ENCODE results near the gene BIN1. TPM values are rescaled to one million over a fixed set of nuclear protein-coding genes. Genes with fewer than 3 reads are reported as not detected.
"Not testable (repeated sequence)": the region's sequence is repeated elsewhere in the genome, so short reads cannot be mapped to it uniquely, and the experiment has no call there.

BIN1 gene
- polyA plus RNA-seq, 2 donors, result 4.6 to 7.9 TPM

GRCh38 chr2:127121776-127122176 is 14.8 kb upstream of the BIN1 start:
- no peak overlapping the region for H3K4me3 ChIP-seq (ENCODE audit: low read depth in 1 of 2, low read length in 2 of 2)
- H3K36me3 ChIP-seq (ENCODE audit: control insufficient read depth in 2 of 2, insufficient read depth in 2 of 2, low read length in 1 of 2), result no peaks in the 10 kb centered on the region
- no peaks in the 10 kb centered on the region for H3K4me1 ChIP-seq (ENCODE audit: control insufficient read depth in 2 of 2, insufficient read depth in 2 of 2, low read length in 1 of 2)
- H3K27me3 ChIP-seq (ENCODE audit: control insufficient read depth in 1 of 2, insufficient read depth in 2 of 2, low read length in 2 of 2), result no peaks in the 10 kb centered on the region
- no peaks in the 10 kb centered on the region for H3K9me3 ChIP-seq (ENCODE audit: control insufficient read depth in 2 of 2, insufficient read depth in 1 of 2, low read depth in 1 of 2, low read length in 1 of 2)
- WGBS, 2 donors, result 82 to 89% methylated on average over 7 of the region's 7 CpGs
- peak overlapping the region in 1 of 2 donors; percentile 40 for H3K27ac ChIP-seq (ENCODE audit: low read depth in 2 of 2, low read length in 1 of 2)

GRCh38 chr2:127121353-127121752 is 14.4 kb upstream of the BIN1 start:
- Histone ChIP-seq H3K4me3 (ENCODE audit: low read depth in 1 of 2, low read length in 2 of 2) (no peak overlapping the region), H3K36me3 (ENCODE audit: control insufficient read depth in 2 of 2, insufficient read depth in 2 of 2, low read length in 1 of 2) (no peaks in the 10 kb centered on the region), H3K27me3 (ENCODE audit: control insufficient read depth in 1 of 2, insufficient read depth in 2 of 2, low read length in 2 of 2) (no peaks in the 10 kb centered on the region), H3K27ac (ENCODE audit: low read depth in 2 of 2, low read length in 1 of 2) (no peak overlapping the region), H3K9me3 (ENCODE audit: control insufficient read depth in 2 of 2, insufficient read depth in 1 of 2, low read depth in 1 of 2, low read length in 1 of 2) (no peaks in the 10 kb centered on the region), H3K4me1 (ENCODE audit: control insufficient read depth in 2 of 2, insufficient read depth in 2 of 2, low read length in 1 of 2) (no peaks in the 10 kb centered on the region)
- WGBS, 2 donors, result 64 to 71% methylated on average over 1 of the region's 1 CpG

- not testable (repeated sequence) for H3K36me3 ChIP-seq (ENCODE audit: control insufficient read depth in 2 of 2, insufficient read depth in 2 of 2, low read length in 1 of 2); H3K4me1 ChIP-seq (ENCODE audit: control insufficient read depth in 2 of 2, insufficient read depth in 2 of 2, low read length in 1 of 2); H3K27ac ChIP-seq (ENCODE audit: low read depth in 2 of 2, low read length in 1 of 2); H3K27me3 ChIP-seq (ENCODE audit: control insufficient read depth in 1 of 2, insufficient read depth in 2 of 2, low read length in 2 of 2); H3K9me3 ChIP-seq (ENCODE audit: control insufficient read depth in 2 of 2, insufficient read depth in 1 of 2, low read depth in 1 of 2, low read length in 1 of 2); H3K4me3 ChIP-seq (ENCODE audit: low read depth in 1 of 2, low read length in 2 of 2)
- 96 to 97% methylated on average over 12 to 17 of the region's 20 CpGs for WGBS, 2 donors
These were observed 13.5 kb upstream of the BIN1 start for GRCh38 chr2:127120408-127120807.

GRCh38 chr2:127118467-127118866 is 11.5 kb upstream of the BIN1 start:
- Histone ChIP-seq H3K4me3 (ENCODE audit: low read depth in 1 of 2, low read length in 2 of 2) (no peak overlapping the region), H3K27me3 (ENCODE audit: control insufficient read depth in 1 of 2, insufficient read depth in 2 of 2, low read length in 2 of 2) (no peaks in the 10 kb centered on the region), H3K27ac (ENCODE audit: low read depth in 2 of 2, low read length in 1 of 2) (no peak overlapping the region), H3K36me3 (ENCODE audit: control insufficient read depth in 2 of 2, insufficient read depth in 2 of 2, low read length in 1 of 2) (no peaks in the 10 kb centered on the region), H3K4me1 (ENCODE audit: control insufficient read depth in 2 of 2, insufficient read depth in 2 of 2, low read length in 1 of 2) (no peaks in the 10 kb centered on the region), H3K9me3 (ENCODE audit: control insufficient read depth in 2 of 2, insufficient read depth in 1 of 2, low read depth in 1 of 2, low read length in 1 of 2) (no peaks in the 10 kb centered on the region)
- WGBS, 2 donors, result 66 to 93% methylated on average over 6 of the region's 6 CpGs

- H3K9me3 ChIP-seq (ENCODE audit: control insufficient read depth in 2 of 2, insufficient read depth in 1 of 2, low read depth in 1 of 2, low read length in 1 of 2), result no peaks in the 10 kb centered on the region
- no peak overlapping the region for H3K4me3 ChIP-seq (ENCODE audit: low read depth in 1 of 2, low read length in 2 of 2)
- H3K4me1 ChIP-seq (ENCODE audit: control insufficient read depth in 2 of 2, insufficient read depth in 2 of 2, low read length in 1 of 2), result no peaks in the 10 kb centered on the region
- no peak overlapping the region for H3K27ac ChIP-seq (ENCODE audit: low read depth in 2 of 2, low read length in 1 of 2)
- WGBS, 2 donors, result 89 to 90% methylated on average over 5 of the region's 5 CpGs
- H3K27me3 ChIP-seq (ENCODE audit: control insufficient read depth in 1 of 2, insufficient read depth in 2 of 2, low read length in 2 of 2), result no peaks in the 10 kb centered on the region
- H3K36me3 ChIP-seq (ENCODE audit: control insufficient read depth in 2 of 2, insufficient read depth in 2 of 2, low read length in 1 of 2), result no peaks in the 10 kb centered on the region
These were observed 11.1 kb upstream of the BIN1 start for GRCh38 chr2:127118038-127118437.

- no peaks in the 10 kb centered on the region for H3K27me3 ChIP-seq (ENCODE audit: control insufficient read depth in 1 of 2, insufficient read depth in 2 of 2, low read length in 2 of 2)
- WGBS, 2 donors, result 78 to 92% methylated on average over 9 of the region's 9 CpGs
- no peak overlapping the region for H3K4me3 ChIP-seq (ENCODE audit: low read depth in 1 of 2, low read length in 2 of 2)
These were observed 10.6 kb upstream of the BIN1 start for GRCh38 chr2:127117603-127118002.

GRCh38 chr2:127115471-127116199 is 8.7 kb upstream of the BIN1 start:
- no peaks in the 10 kb centered on the region for H3K36me3 ChIP-seq (ENCODE audit: control insufficient read depth in 2 of 2, insufficient read depth in 2 of 2, low read length in 1 of 2)
- H3K4me3 ChIP-seq (ENCODE audit: low read depth in 1 of 2, low read length in 2 of 2), result no peak overlapping the region
- no peak overlapping the region for H3K27ac ChIP-seq (ENCODE audit: low read depth in 2 of 2, low read length in 1 of 2)
- H3K4me1 ChIP-seq (ENCODE audit: control insufficient read depth in 2 of 2, insufficient read depth in 2 of 2, low read length in 1 of 2), result no peaks in the 10 kb centered on the region
- WGBS, 2 donors, result 71 to 81% methylated on average over 11 of the region's 11 CpGs
- H3K9me3 ChIP-seq (ENCODE audit: control insufficient read depth in 2 of 2, insufficient read depth in 1 of 2, low read depth in 1 of 2, low read length in 1 of 2), result no peaks in the 10 kb centered on the region
- no peaks in the 10 kb centered on the region for H3K27me3 ChIP-seq (ENCODE audit: control insufficient read depth in 1 of 2, insufficient read depth in 2 of 2, low read length in 2 of 2)

More at GRCh38 chr2:127117603-127118002, 10.6 kb upstream of the BIN1 start:
- H3K27ac ChIP-seq (ENCODE audit: low read depth in 2 of 2, low read length in 1 of 2), result no peak overlapping the region
- no peaks in the 10 kb centered on the region for H3K4me1 ChIP-seq (ENCODE audit: control insufficient read depth in 2 of 2, insufficient read depth in 2 of 2, low read length in 1 of 2)
- H3K9me3 ChIP-seq (ENCODE audit: control insufficient read depth in 2 of 2, insufficient read depth in 1 of 2, low read depth in 1 of 2, low read length in 1 of 2), result no peaks in the 10 kb centered on the region
- no peaks in the 10 kb centered on the region for H3K36me3 ChIP-seq (ENCODE audit: control insufficient read depth in 2 of 2, insufficient read depth in 2 of 2, low read length in 1 of 2)

GRCh38 chr2:127110985-127111384 is 4.0 kb upstream of the BIN1 start:
- Histone ChIP-seq H3K4me3 (ENCODE audit: low read depth in 1 of 2, low read length in 2 of 2) (no peak overlapping the region), H3K27ac (ENCODE audit: low read depth in 2 of 2, low read length in 1 of 2) (no peak overlapping the region), H3K4me1 (ENCODE audit: control insufficient read depth in 2 of 2, insufficient read depth in 2 of 2, low read length in 1 of 2) (peaks cover 0 to 6% of the 10 kb centered on the region in 2 donors), H3K9me3 (ENCODE audit: control insufficient read depth in 2 of 2, insufficient read depth in 1 of 2, low read depth in 1 of 2, low read length in 1 of 2) (no peaks in the 10 kb centered on the region), H3K27me3 (ENCODE audit: control insufficient read depth in 1 of 2, insufficient read depth in 2 of 2, low read length in 2 of 2) (no peaks in the 10 kb centered on the region), H3K36me3 (ENCODE audit: control insufficient read depth in 2 of 2, insufficient read depth in 2 of 2, low read length in 1 of 2) (no peaks in the 10 kb centered on the region)
- 50 to 57% methylated on average over 6 of the region's 6 CpGs for WGBS, 2 donors

GRCh38 chr2:127108090-127108523 is 1.2 kb upstream of the BIN1 start:
- no peaks in the 10 kb centered on the region for H3K36me3 ChIP-seq (ENCODE audit: control insufficient read depth in 2 of 2, insufficient read depth in 2 of 2, low read length in 1 of 2)
- no peak overlapping the region for H3K4me3 ChIP-seq (ENCODE audit: low read depth in 1 of 2, low read length in 2 of 2)
- no peak overlapping the region for H3K27ac ChIP-seq (ENCODE audit: low read depth in 2 of 2, low read length in 1 of 2)
- H3K27me3 ChIP-seq (ENCODE audit: control insufficient read depth in 1 of 2, insufficient read depth in 2 of 2, low read length in 2 of 2), result no peaks in the 10 kb centered on the region
- WGBS, 2 donors, result 86 to 92% methylated on average over 11 of the region's 11 CpGs
- H3K9me3 ChIP-seq (ENCODE audit: control insufficient read depth in 2 of 2, insufficient read depth in 1 of 2, low read depth in 1 of 2, low read length in 1 of 2), result no peaks in the 10 kb centered on the region
- H3K4me1 ChIP-seq (ENCODE audit: control insufficient read depth in 2 of 2, insufficient read depth in 2 of 2, low read length in 1 of 2), result peaks cover 13 to 18% of the 10 kb centered on the region in 2 donors

- 9 to 11% methylated on average over 17 of the region's 17 CpGs for WGBS, 2 donors
- H3K27me3 ChIP-seq (ENCODE audit: control insufficient read depth in 1 of 2, insufficient read depth in 2 of 2, low read length in 2 of 2), result no peaks in the 10 kb centered on the region
- H3K4me1 ChIP-seq (ENCODE audit: control insufficient read depth in 2 of 2, insufficient read depth in 2 of 2, low read length in 1 of 2), result peaks cover 13 to 21% of the 10 kb centered on the region in 2 donors
- H3K4me3 ChIP-seq (ENCODE audit: low read depth in 1 of 2, low read length in 2 of 2), result peak overlapping the region; percentile 63 to 65
- H3K36me3 ChIP-seq (ENCODE audit: control insufficient read depth in 2 of 2, insufficient read depth in 2 of 2, low read length in 1 of 2), result no peaks in the 10 kb centered on the region
- no peaks in the 10 kb centered on the region for H3K9me3 ChIP-seq (ENCODE audit: control insufficient read depth in 2 of 2, insufficient read depth in 1 of 2, low read depth in 1 of 2, low read length in 1 of 2)
- H3K27ac ChIP-seq (ENCODE audit: low read depth in 2 of 2, low read length in 1 of 2), result peak overlapping the region; percentile 7 to 76
These were observed 657 bp upstream of the BIN1 start for GRCh38 chr2:127107622-127107999.
